GM18519 (cell line): ENCODE results near the gene VPS33B.

Experiments used
- ATAC-seq: cut with Tn5 transposase; IDR thresholded peaks from one replicate; pipeline ENCODE4 v1.9.1; 2021; ENCODE audit warnings: mild to moderate bottlenecking, moderate library complexity; ENCODE audit not compliant: unreplicated experiment, low FRiP score

The VPS33B gene

DNA sequence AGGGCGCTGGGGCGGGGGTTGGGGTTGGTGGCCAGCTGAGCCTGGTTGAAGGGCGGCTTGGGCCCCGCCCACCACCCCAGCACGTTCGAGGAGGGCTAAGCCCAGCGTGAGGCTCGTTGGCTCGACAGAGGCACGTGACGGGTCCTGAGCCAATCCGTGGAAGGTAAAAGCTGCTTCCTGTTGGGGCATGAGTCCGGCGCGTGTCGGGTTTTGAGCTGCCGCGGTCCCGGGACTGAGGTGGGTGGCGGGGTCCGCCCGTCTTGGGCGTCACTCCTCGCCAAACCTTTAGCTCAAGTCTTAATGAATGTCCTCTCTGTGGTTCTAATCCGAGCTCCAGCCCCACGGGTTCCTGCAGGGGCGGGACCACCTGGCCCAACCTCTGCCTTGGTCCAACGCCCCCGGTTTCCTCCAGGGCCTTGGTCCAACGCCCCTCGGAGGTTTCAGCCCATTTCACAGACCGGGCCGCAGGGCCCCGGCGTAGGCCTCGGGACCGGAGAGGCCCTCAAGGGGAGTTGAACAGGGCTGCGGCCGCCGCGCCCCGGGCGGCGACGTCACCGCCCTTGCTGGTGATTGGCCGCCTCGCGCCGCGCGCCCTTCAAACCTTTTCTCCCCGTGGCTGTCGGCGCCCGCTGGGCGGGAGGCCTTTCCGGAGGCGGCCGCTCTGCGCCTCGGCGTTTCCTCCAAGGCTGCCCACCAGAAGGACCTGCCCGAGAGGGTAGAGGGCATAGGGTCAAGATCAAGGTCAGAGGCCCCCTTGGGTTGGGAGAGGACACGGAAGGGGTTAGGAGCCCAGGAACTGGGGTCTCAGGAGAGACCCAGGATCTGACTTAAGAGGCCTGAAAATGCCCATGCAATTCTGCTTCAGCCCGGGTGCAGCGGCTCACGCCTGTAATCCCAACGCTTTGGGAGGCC, 67.4 kb downstream of the VPS33B start, which contains the start of gene RCCD1:
Gene RCCD1 (plus strand): TSS at position 173 of the 912 bp plus-strand sequence. CDS start 1,851 bp downstream, outside the sequence.
- peak; percentile 78 for ATAC-seq

DNA sequence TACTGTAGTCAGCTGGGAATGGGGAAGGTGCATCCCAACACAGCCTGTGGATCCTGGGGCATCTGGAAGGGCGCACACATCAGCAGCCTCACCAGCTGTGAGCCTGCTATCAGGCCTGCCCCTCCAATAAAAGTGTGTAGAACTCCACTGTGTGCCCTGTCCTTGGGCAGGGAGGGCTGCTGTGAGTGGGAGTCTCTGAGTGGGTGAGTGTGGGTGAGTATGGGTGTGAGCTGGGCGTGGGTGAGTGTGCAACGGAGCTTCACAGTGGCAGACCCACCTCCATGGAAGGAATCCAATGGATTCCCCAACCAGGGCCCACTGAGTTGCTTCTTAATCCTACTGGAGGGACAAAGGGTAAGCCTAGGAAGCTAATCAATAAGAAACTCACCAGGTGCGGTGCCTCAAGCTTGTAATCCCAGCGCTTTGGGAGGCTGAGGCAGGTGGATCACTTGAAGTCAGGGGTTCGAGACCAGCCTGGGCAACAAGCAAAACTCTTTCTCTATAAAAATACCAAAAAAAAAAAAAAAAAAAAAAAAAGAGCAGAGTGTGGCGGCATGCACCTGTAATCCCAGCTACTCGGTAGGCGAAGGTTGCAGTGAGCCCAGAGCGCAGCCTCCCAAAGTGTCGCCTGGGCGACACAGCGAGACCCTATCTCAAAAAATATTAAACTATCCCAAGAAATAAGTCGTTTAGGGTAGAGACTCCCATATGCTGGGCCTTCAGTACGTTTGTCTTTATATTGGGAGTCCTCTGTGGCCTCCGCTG, 68.3 kb downstream of the VPS33B start:
- ATAC-seq: no peak

DNA sequence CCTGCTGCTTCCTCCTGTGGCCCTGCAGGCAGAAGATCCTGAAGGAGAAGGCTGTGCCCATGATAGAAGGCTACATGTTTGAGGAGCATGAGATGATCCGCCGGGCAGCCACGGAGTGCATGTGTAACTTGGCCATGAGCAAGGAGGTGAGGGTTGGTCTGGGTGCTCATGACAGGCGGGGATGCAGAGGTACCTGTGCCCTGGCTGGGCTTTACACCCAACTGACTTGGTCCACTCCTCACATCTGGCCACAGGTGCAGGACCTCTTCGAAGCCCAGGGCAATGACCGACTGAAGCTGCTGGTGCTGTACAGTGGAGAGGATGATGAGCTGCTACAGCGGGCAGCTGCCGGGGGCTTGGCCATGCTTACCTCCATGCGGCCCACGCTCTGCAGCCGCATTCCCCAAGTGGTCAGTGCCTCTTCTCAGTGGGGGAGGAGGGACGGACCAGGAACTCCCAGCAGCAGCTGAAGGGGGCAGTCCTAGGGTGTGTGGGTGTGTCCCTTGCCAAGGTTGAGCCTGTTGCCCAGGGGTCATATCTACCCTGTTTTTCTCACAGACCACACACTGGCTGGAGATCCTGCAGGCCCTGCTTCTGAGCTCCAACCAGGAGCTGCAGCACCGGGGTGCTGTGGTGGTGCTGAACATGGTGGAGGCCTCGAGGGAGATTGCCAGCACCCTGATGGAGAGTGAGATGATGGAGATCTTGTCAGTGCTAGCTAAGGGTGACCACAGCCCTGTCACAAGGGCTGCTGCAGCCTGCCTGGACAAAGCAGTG, 69.3 kb downstream of the VPS33B start:
- ATAC-seq: no peak

DNA sequence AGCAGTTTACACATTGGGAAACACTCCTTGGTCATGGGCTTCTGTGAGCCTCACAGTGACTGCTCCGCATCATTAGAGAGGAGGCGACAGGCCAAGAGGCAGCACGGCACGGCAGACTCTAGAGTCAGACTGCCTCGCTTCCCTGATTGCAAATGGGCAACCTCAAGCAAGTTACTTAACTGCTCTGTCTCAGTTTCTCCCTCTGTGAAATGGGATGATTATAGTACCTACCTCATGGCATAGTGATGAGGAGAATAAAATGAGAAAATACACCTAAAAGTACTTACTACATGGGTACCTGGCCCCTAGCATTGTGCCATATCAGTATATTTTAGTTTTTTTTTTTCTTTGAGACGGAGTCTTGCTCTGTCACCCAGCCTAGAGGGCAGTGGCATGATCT, 71.7 kb downstream of the VPS33B start:
- ATAC-seq: no peak

DNA sequence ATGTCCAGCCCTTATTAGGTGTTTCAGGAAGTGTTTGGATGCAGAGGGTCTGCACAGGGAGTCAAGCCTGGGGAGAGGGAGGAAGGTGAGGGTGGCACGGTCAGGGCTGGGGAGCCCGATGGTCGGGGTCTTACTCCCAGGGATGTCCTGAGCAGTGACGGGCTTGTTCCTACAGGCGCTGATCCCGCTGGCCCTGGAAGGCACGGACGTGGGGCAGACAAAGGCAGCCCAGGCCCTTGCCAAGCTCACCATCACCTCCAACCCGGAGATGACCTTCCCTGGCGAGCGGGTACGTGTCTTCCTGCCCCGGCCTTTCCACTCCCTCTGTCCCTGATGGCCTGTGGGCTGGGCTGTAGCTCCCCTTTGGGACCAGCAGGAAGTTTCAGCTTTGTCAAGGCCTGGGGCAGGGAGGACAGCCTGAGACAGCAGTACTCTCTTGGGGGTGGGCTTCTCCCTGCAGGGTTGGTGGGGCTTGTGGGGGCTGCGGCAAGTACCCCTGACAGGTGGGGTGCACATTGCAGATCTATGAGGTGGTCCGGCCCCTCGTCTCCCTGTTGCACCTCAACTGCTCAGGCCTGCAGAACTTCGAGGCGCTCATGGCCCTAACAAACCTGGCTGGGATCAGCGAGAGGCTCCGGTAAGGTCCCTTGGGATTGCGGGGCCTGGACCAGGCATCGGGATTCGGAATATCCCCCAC, 72.3 kb downstream of the VPS33B start:
- ATAC-seq: no peak
